ENCODE measurements around the gene INPP5D.

GRCh38 chr2:233010569-233011267 lies 49.4 kb upstream of the INPP5D start:
- TF ChIP-seq CTCF (conservative IDR thresholded peaks at IDR 0.05 in 1 of 2, IDR thresholded peaks at IDR 0.05 in 1 of 2; ENCODE audit: low read depth in 1 of 2, low read length in 2 of 2) = no peak
- no peak for TF ChIP-seq EZH2 (IDR thresholded peaks at IDR 0.05; ENCODE audit: low read length, missing control alignments)

Data from fibroblast of lung (primary cell).